Ascending aorta (tissue), 2 donors: ENCODE measurements around the gene MYOM1. TPM values are rescaled to one million over a fixed set of nuclear protein-coding genes. Genes with fewer than 3 reads are reported as not detected.

ENCODE experiments used
- DNase-seq, 2 donors: peaks; one replicate each; pipeline ENCODE4 v3.0.0-alpha.2; 2019; ENCODE audit warnings: low spot score in 2 of 2
- H3K27ac ChIP-seq, 2 donors: fragments of 200-600 bp; sonication (generic); one replicate each; pipeline ENCODE4 v1.5.1; 2016 to 2017; ENCODE audit warnings: mild to moderate bottlenecking in 1 of 2
- H3K27me3 ChIP-seq: fragments of 200-600 bp; sonication (generic); one replicate; pipeline ENCODE4 v1.5.1; 2017
- H3K36me3 ChIP-seq, 2 donors: fragments of 200-600 bp; sonication (generic); one replicate each; pipeline ENCODE4 v1.5.1; 2016
- H3K4me1 ChIP-seq, 2 donors: fragments of 200-600 bp; sonication (generic); one replicate each; pipeline ENCODE4 v1.5.1; 2016 to 2017; ENCODE audit warnings: mild to moderate bottlenecking in 1 of 2
- H3K4me3 ChIP-seq, 2 donors: fragments of 200-600 bp; sonication (generic); one replicate each; pipeline ENCODE4 v1.5.1; 2016 to 2017; ENCODE audit warnings: mild to moderate bottlenecking in 1 of 2
- H3K9me3 ChIP-seq, 2 donors: fragments of 200-600 bp; sonication (generic); one replicate each; pipeline ENCODE4 v1.5.1; 2016
- intact Hi-C: fragments of 100-400 bp; cut with DNase I; formaldehyde crosslinking; loops from one replicate; pipeline ENCODE4 v1.15.1; 2023
- total RNA-seq: library from RNA; depleted of rRNA; stranded (reverse); fragments of >200 nt; gene quantifications from one replicate; pipeline ENCODE4 v1.1.0, GENCODE V29; 2016
- TF ChIP-seq, protein P1 (sequence below), 3 experiments: fragments of 200-600 bp in 2 of 3; fragments of 450-650 bp in 1 of 3; sonication (generic) in 2 of 3; IDR thresholded peaks; one replicate each; pipeline ENCODE4 v1.5.1; 2016 to 2019; ENCODE audit warnings: antibody characterized with exemption in 3 of 3, mild to moderate bottlenecking in 1 of 3, moderate library complexity in 1 of 3

Gene MYOM1
- total RNA-seq, 1 donor from 2014 or later: 7.8 TPM

GRCh38 chr18:3214855-3215637 lies 4.7 kb downstream of the MYOM1 start:
- intact Hi-C loops: no loop called here
- Histone ChIP-seq H3K9me3 (no peaks in the 10 kb centered on the region), H3K27ac (no peak overlapping the region), H3K4me3 (no peak overlapping the region), H3K27me3 (no peaks in the 10 kb centered on the region), H3K36me3 (peaks cover 9 to 13% of the 10 kb centered on the region in 2 donors), H3K4me1 (peaks cover 4 to 21% of the 10 kb centered on the region in 2 donors)
- no peak for DNase-seq
- TF ChIP-seq, protein P1, sequence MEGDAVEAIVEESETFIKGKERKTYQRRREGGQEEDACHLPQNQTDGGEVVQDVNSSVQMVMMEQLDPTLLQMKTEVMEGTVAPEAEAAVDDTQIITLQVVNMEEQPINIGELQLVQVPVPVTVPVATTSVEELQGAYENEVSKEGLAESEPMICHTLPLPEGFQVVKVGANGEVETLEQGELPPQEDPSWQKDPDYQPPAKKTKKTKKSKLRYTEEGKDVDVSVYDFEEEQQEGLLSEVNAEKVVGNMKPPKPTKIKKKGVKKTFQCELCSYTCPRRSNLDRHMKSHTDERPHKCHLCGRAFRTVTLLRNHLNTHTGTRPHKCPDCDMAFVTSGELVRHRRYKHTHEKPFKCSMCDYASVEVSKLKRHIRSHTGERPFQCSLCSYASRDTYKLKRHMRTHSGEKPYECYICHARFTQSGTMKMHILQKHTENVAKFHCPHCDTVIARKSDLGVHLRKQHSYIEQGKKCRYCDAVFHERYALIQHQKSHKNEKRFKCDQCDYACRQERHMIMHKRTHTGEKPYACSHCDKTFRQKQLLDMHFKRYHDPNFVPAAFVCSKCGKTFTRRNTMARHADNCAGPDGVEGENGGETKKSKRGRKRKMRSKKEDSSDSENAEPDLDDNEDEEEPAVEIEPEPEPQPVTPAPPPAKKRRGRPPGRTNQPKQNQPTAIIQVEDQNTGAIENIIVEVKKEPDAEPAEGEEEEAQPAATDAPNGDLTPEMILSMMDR (IDR thresholded peaks at IDR 0.05): no peak

DNA sequence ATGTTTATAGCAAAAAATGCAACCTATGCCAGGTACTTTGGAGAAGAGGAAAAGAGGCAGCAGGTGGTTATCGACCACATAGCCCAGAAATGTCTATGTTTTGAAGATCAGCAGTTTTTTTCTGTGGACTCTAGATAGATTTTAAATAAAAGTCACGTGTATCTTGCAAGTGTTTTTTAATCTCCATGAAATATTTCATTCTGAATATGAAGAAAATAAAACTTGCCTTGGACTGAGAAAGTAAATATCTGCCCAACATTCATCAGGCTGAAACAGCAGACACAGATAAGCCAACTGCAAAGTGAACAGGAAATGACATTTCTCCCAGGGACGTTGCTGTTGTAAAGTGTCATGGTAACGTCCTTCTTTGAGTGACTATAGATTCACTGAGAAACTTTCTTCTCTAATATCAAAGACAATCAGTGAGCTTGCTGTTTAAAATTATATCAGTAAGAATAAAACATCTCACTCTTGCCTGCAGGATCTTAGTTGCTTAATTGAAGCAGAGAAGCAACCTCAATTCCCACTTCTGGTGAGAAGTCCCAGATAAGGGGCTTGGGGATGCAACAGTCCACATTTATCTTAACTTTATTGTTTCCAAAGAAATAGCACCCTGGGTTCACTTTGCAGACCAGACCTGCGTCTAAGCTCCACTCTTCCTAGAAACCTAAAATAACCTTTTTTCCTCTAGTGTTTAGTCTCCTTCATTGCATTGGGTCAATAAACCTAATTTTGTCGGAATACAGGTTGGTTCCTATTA lies 6.3 kb downstream of the MYOM1 start:
- DNase-seq: no peak
- Histone ChIP-seq H3K36me3 (peaks cover 9 to 16% of the 10 kb centered on the region in 2 donors), H3K27me3 (no peaks in the 10 kb centered on the region), H3K9me3 (no peaks in the 10 kb centered on the region), H3K27ac (no peak overlapping the region), H3K4me3 (no peak overlapping the region), H3K4me1 (peaks cover 4 to 21% of the 10 kb centered on the region in 2 donors)
- intact Hi-C loops: no loop called here
- TF ChIP-seq, protein P1 (IDR thresholded peaks at IDR 0.05): no peak

- H3K27ac ChIP-seq: no peak overlapping the region
- peaks cover 4 to 17% of the 10 kb centered on the region in 2 donors for H3K4me1 ChIP-seq
- no peaks in the 10 kb centered on the region for H3K9me3 ChIP-seq
- intact Hi-C loops: no loop called here
- peaks cover 9 to 16% of the 10 kb centered on the region in 2 donors for H3K36me3 ChIP-seq
- no peak overlapping the region for H3K4me3 ChIP-seq
- H3K27me3 ChIP-seq: no peaks in the 10 kb centered on the region
- DNase-seq: no peak
- TF ChIP-seq, protein P1 (IDR thresholded peaks at IDR 0.05): no peak
Observed at GRCh38 chr18:3212657-3213056, 7.1 kb downstream of the MYOM1 start.

DNA sequence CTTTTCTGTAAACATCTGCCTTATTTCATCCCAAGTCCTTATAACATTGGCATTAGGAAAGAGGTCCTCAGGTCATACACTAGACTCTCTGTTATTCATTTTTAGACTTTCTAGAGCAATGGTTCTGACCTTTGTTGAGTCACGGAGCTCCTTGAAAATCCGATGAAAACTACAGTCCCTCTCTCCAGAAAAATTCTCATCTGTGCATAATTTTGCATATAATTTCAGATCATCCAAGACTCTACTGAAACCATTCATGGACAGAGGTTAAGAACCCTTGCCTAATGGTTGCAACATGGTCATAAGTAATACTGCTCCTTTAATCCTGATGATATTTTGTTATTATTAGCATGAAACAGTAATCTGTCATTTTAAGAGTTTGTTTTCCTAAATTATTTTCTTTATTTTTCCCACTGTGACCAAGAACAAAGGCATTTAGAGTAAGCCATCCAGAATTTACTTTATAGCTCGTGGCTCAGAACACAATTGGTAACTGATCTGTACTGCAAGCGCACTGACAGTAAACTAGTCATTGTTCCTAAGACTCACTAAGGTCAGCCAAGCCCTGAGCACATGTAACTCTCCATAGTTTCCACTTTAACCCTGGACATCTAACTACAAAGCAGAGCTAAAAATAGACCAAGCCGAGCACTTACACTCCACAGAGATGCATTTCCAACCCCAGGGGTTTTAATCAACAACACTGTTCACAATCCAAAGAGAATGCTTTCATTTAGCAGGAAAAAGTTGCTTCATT lies 8.4 kb downstream of the MYOM1 start:
- Histone ChIP-seq H3K4me3 (no peak overlapping the region), H3K9me3 (peaks cover 0 to 4% of the 10 kb centered on the region in 2 donors), H3K27me3 (no peaks in the 10 kb centered on the region), H3K36me3 (peaks cover 9 to 20% of the 10 kb centered on the region in 2 donors), H3K4me1 (peaks cover 4 to 17% of the 10 kb centered on the region in 2 donors), H3K27ac (no peak overlapping the region)
- TF ChIP-seq, protein P1 (IDR thresholded peaks at IDR 0.05): no peak
- intact Hi-C loops: no loop called here
- DNase-seq: no peak

GRCh38 chr18:3209859-3210569 lies 9.8 kb downstream of the MYOM1 start:
- H3K36me3 ChIP-seq: peaks cover 6 to 23% of the 10 kb centered on the region in 2 donors
- TF ChIP-seq, protein P1 (IDR thresholded peaks at IDR 0.05): no peak

More at GRCh38 chr18:3209859-3210569, 9.8 kb downstream of the MYOM1 start:
- no peak overlapping the region for H3K27ac ChIP-seq
- H3K27me3 ChIP-seq: no peaks in the 10 kb centered on the region
- peaks cover 4 to 17% of the 10 kb centered on the region in 2 donors for H3K4me1 ChIP-seq
- intact Hi-C loops: no loop called here
- no peak overlapping the region for H3K4me3 ChIP-seq
- peaks cover 9 to 18% of the 10 kb centered on the region in 2 donors for H3K9me3 ChIP-seq
- no peak for DNase-seq
